HCT116 (cell line): ENCODE data around the gene RYR2. TPM values are rescaled to one million over a fixed set of nuclear protein-coding genes. Genes with fewer than 3 reads are reported as not detected.

Source experiments
- ATAC-seq: fragments of 200-7000 bp; cut with Tn5 transposase; 2 replicates; pipeline ENCODE4 v1.9.1; 2020; ENCODE audit warnings: mild to moderate bottlenecking, moderate library complexity
- BruUV-seq: library from RNA; stranded (reverse); fragments of 400-500 nt; replicated peaks from 2 replicates; lab custom pipeline; 2021; lab: Mats Ljungman, UMichigan
- CTCF ChIA-PET: fragments of 300-600 bp; sonication (Branson Sonifier 250); formaldehyde crosslinking; loops from one replicate; lab custom pipeline; 2021; ENCODE audit warnings: antibody characterized with exemption; lab: Charles Lee
- POLR2A ChIA-PET: fragments of 300-600, 350-600 bp; sonication (Branson Sonifier 250); formaldehyde crosslinking; loops from one replicate; lab custom pipeline; 2021; ENCODE audit warnings: antibody characterized with exemption; lab: Charles Lee
- RAD21 ChIA-PET, 2 experiments: fragments of 300-600 bp; sonication (Branson Sonifier 250); formaldehyde crosslinking; loops; one replicate each; lab custom pipeline; 2023; ENCODE audit warnings: low total read pairs in 2 of 2; ENCODE audit not compliant: uncharacterized antibody in 2 of 2, unreplicated experiment in 2 of 2, low non-redundant PET in 1 of 2; lab: Charles Lee
- DNase-seq: peaks from one replicate; pipeline ENCODE4 v3.0.0-alpha.2; 2010; ENCODE audit warnings: low read depth, low spot score
- H2AFZ ChIP-seq: fragments of 200-600 bp; shearing (Covaris generic), sonication (generic); 2 replicates; pipeline ENCODE4 v1.6.1; 2017; ENCODE audit warnings: low read depth, mixed run types, mixed read lengths, antibody characterized with exemption, low read length; ENCODE audit not compliant: poor library complexity, severe bottlenecking
- H3K27ac ChIP-seq: 2 replicates; pipeline ENCODE4 v1.5.1; 2012; ENCODE audit warnings: low read depth, low read length
- H3K27me3 ChIP-seq: fragments of 200-600 bp; sonication (generic); 2 replicates; pipeline ENCODE4 v1.6.1; 2016; ENCODE audit warnings: mixed run types, low read length, mixed read lengths; ENCODE audit not compliant: insufficient read depth
- H3K36me3 ChIP-seq, 2 experiments: fragments of 200-500 bp in 1 of 2; fragments of 200-600 bp in 1 of 2; sonication (Bioruptor generic) in 1 of 2; sonication (generic) in 1 of 2; 2 replicates each; pipeline versions ENCODE4 v1.5.1 to v1.6.1; 2014 to 2016; ENCODE audit warnings: low read length in 2 of 2, inconsistent platforms in 1 of 2, mixed read lengths in 1 of 2, mixed run types in 1 of 2; ENCODE audit not compliant: insufficient read depth in 2 of 2, control insufficient read depth in 1 of 2
- H3K4me1 ChIP-seq, 2 experiments: fragments of 200-600 bp in 1 of 2; sonication (generic) in 1 of 2; 2 replicates each; pipeline versions ENCODE4 v1.5.1 to v1.6.1; 2012 to 2017; ENCODE audit warnings: low read length in 2 of 2, inconsistent platforms in 1 of 2, mild to moderate bottlenecking in 1 of 2, mixed read lengths in 1 of 2, mixed run types in 1 of 2, moderate library complexity in 1 of 2; ENCODE audit not compliant: insufficient read depth in 2 of 2, control insufficient read depth in 1 of 2
- H3K4me2 ChIP-seq: fragments of 200-600 bp; sonication (generic); 2 replicates; pipeline ENCODE4 v1.6.1; 2017; ENCODE audit warnings: mixed run types, low read length, mixed read lengths
- H3K4me3 ChIP-seq, 2 experiments: fragments of 200-600 bp in 1 of 2; sonication (generic) in 1 of 2; replicated peaks in 1 of 2; 2 replicates each; pipeline ENCODE4 v1.5.1; 2011 to 2016; ENCODE audit warnings: low read length in 2 of 2, control low read depth in 1 of 2, low read depth in 1 of 2, mild to moderate bottlenecking in 1 of 2, mixed read lengths in 1 of 2, mixed run types in 1 of 2
- H3K79me2 ChIP-seq: fragments of 200-600 bp; sonication (generic); 2 replicates; pipeline ENCODE4 v1.6.1; 2017; ENCODE audit warnings: mild to moderate bottlenecking, mixed run types, low read length, moderate library complexity, mixed read lengths; ENCODE audit not compliant: insufficient read depth
- H3K9ac ChIP-seq: fragments of 200-600 bp; sonication (generic); 2 replicates; pipeline ENCODE4 v1.6.1; 2016; ENCODE audit warnings: low read length, mixed read lengths
- H3K9me2 ChIP-seq: fragments of 200-600 bp; sonication (generic), shearing (Covaris generic); 2 replicates; pipeline ENCODE4 v1.6.1; 2017; ENCODE audit warnings: mixed run types, mild to moderate bottlenecking, moderate library complexity; ENCODE audit not compliant: insufficient read depth
- H3K9me3 ChIP-seq, 2 experiments: fragments of 200-500 bp in 1 of 2; fragments of 200-600 bp in 1 of 2; sonication (Bioruptor generic) in 1 of 2; sonication (generic) in 1 of 2; 2 replicates each; pipeline ENCODE4 v1.6.1; 2014 to 2017; ENCODE audit warnings: low read length in 2 of 2, mixed read lengths in 2 of 2, inconsistent platforms in 1 of 2, low read depth in 1 of 2, mild to moderate bottlenecking in 1 of 2, mixed run types in 1 of 2, moderate library complexity in 1 of 2; ENCODE audit not compliant: control insufficient read depth in 1 of 2, insufficient read depth in 1 of 2
- H4K20me1 ChIP-seq: fragments of 200-600 bp; sonication (generic), shearing (Covaris generic); 2 replicates; pipeline ENCODE4 v1.6.1; 2017; ENCODE audit warnings: mixed run types, mild to moderate bottlenecking, moderate library complexity; ENCODE audit not compliant: insufficient read depth
- CEBPB ChIP-seq: IDR thresholded peaks from 2 replicates; pipeline ENCODE4 v1.6.1; 2012; ENCODE audit warnings: low read depth
- EGR1 ChIP-seq: IDR thresholded peaks from 2 replicates; pipeline ENCODE4 v1.6.1; 2012; ENCODE audit warnings: low read depth
- ELF1 ChIP-seq: IDR thresholded peaks from 2 replicates; pipeline ENCODE4 v1.6.1; 2012; ENCODE audit warnings: low read depth, borderline replicate concordance
- EZH2phosphoT487 ChIP-seq: fragments of 200-600 bp; IDR thresholded peaks from 2 replicates; pipeline ENCODE4 v1.6.1; 2018; ENCODE audit warnings: antibody characterized with exemption, borderline replicate concordance
- FOSL1 ChIP-seq: IDR thresholded peaks from 2 replicates; pipeline ENCODE4 v1.6.1; 2012; ENCODE audit warnings: low read depth
- JUND ChIP-seq: IDR thresholded peaks from 2 replicates; pipeline ENCODE4 v1.6.1; 2012
- SP1 ChIP-seq: IDR thresholded peaks from 2 replicates; pipeline ENCODE4 v1.6.1; 2012; ENCODE audit warnings: low read depth
- SRF ChIP-seq: IDR thresholded peaks from 2 replicates; pipeline ENCODE4 v1.6.1; 2012; ENCODE audit warnings: low read depth
- ZNF274 ChIP-seq: fragments of 200-500 bp; sonication (Bioruptor generic); IDR thresholded peaks from 2 replicates; pipeline ENCODE4 v1.6.1; 2014; ENCODE audit warnings: mild to moderate bottlenecking, low read depth, low read length, inconsistent platforms
- intact Hi-C: fragments of 100-400 bp; cut with micrococcal nuclease; formaldehyde crosslinking; loops from 2 replicates; pipeline ENCODE4 v1.10.0; 2022
- total RNA-seq: library from RNA; stranded (reverse); gene quantifications from one replicate; pipeline ENCODE4 v1.2.1, GENCODE V29; 2021; ENCODE audit not compliant: unreplicated experiment
- TF ChIP-seq, protein P1 (sequence below): IDR thresholded peaks from 2 replicates; pipeline ENCODE4 v1.6.1; 2011; ENCODE audit warnings: mild to moderate bottlenecking, low read length, moderate library complexity; ENCODE audit not compliant: insufficient replicate concordance; ENCODE audit errors: extremely low read depth
- TF ChIP-seq, protein P2 (sequence below), 3 experiments: fragments of 200-600 bp in 1 of 3; sonication (generic) in 1 of 3; IDR thresholded peaks in 2 of 3; conservative IDR thresholded peaks in 1 of 3; 2 replicates each; pipeline ENCODE4 v1.5.1; 2012 to 2017; ENCODE audit warnings: low read depth in 2 of 3, low read length in 2 of 3, antibody characterized with exemption in 1 of 3, borderline replicate concordance in 1 of 3, control low read depth in 1 of 3, mild to moderate bottlenecking in 1 of 3, mixed read lengths in 1 of 3, mixed run types in 1 of 3, moderate library complexity in 1 of 3; ENCODE audit not compliant: insufficient read depth in 1 of 3
- TF ChIP-seq, protein P3 (sequence below): IDR thresholded peaks from 2 replicates; pipeline ENCODE4 v1.6.1; 2012

RYR2 gene
- total RNA-seq, 1 experiment from 2014 or later: 0.02 TPM

DNA sequence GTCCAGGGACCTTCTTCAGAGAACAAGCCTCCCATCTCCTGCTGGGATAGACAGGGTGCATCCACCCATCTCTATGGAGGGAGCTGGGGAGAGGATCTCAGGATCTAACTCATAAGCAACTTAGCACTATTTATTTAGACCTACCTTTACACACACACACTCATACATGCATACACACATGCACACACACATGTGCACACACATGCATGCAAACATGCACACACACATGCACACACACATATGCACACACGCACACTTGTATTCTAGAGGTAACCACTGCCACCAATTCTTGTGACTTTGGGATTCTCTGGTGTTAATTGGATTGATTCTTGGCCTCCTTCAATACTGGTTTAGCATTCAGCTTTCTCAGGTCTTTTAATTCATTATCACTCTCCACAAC, 47.5 kb upstream of the RYR2 start:
- ChIA-PET RAD21 (no interaction called here), CTCF (no interaction called here), POLR2A (no interaction called here)
- DNase-seq (no peak), ATAC-seq (no peak)
- H4K20me1 ChIP-seq: no peaks in the 10 kb centered on the region
- no peak overlapping the region for H3K27ac ChIP-seq
- H3K9ac ChIP-seq: no peak overlapping the region
- TF ChIP-seq EGR1 (no peak), ELF1 (no peak), SRF (no peak), JUND (no peak), FOSL1 (no peak), CEBPB (no peak), SP1 (no peak), EZH2phosphoT487 (no peak), ZNF274 (no peak)
- TF ChIP-seq, protein P1, sequence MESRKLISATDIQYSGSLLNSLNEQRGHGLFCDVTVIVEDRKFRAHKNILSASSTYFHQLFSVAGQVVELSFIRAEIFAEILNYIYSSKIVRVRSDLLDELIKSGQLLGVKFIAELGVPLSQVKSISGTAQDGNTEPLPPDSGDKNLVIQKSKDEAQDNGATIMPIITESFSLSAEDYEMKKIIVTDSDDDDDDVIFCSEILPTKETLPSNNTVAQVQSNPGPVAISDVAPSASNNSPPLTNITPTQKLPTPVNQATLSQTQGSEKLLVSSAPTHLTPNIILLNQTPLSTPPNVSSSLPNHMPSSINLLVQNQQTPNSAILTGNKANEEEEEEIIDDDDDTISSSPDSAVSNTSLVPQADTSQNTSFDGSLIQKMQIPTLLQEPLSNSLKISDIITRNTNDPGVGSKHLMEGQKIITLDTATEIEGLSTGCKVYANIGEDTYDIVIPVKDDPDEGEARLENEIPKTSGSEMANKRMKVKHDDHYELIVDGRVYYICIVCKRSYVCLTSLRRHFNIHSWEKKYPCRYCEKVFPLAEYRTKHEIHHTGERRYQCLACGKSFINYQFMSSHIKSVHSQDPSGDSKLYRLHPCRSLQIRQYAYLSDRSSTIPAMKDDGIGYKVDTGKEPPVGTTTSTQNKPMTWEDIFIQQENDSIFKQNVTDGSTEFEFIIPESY: no peak
- TF ChIP-seq, protein P2, sequence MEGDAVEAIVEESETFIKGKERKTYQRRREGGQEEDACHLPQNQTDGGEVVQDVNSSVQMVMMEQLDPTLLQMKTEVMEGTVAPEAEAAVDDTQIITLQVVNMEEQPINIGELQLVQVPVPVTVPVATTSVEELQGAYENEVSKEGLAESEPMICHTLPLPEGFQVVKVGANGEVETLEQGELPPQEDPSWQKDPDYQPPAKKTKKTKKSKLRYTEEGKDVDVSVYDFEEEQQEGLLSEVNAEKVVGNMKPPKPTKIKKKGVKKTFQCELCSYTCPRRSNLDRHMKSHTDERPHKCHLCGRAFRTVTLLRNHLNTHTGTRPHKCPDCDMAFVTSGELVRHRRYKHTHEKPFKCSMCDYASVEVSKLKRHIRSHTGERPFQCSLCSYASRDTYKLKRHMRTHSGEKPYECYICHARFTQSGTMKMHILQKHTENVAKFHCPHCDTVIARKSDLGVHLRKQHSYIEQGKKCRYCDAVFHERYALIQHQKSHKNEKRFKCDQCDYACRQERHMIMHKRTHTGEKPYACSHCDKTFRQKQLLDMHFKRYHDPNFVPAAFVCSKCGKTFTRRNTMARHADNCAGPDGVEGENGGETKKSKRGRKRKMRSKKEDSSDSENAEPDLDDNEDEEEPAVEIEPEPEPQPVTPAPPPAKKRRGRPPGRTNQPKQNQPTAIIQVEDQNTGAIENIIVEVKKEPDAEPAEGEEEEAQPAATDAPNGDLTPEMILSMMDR (IDR thresholded peaks at IDR 0.05 in 2 of 3, conservative IDR thresholded peaks at IDR 0.05 in 1 of 3; ENCODE audit: borderline replicate concordance in 1 of 3, insufficient read depth in 1 of 3, low read depth in 2 of 3, low read length in 2 of 3): no peak
- TF ChIP-seq, protein P3, sequence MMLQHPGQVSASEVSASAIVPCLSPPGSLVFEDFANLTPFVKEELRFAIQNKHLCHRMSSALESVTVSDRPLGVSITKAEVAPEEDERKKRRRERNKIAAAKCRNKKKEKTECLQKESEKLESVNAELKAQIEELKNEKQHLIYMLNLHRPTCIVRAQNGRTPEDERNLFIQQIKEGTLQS: no peak
- no peak overlapping the region for H2AFZ ChIP-seq
- H3K4me1 ChIP-seq: no peaks in the 10 kb centered on the region
- no peaks in the 10 kb centered on the region for H3K27me3 ChIP-seq
- H3K79me2 ChIP-seq: no peaks in the 10 kb centered on the region
- intact Hi-C loops: no loop called here
- no TSS peak for BruUV-seq
- H3K9me3 ChIP-seq: peaks cover 0 to 1% of the 10 kb centered on the region in 2 experiments; a peak in 1 of 4 replicates
- no peaks in the 10 kb centered on the region for H3K36me3 ChIP-seq
- H3K9me2 ChIP-seq: no peaks in the 10 kb centered on the region
- H3K4me3 ChIP-seq: no peak overlapping the region
- no peak overlapping the region for H3K4me2 ChIP-seq
